ENCODE data around the gene CPAMD8.

CPAMD8 gene

GRCh38 chr19:16887353-16888265 is 139.0 kb downstream of the CPAMD8 start:
- Histone ChIP-seq H3K27ac (ENCODE audit: poor library complexity, severe bottlenecking) (no peak overlapping the region), H3K4me3 (ENCODE audit: severe bottlenecking) (no peak overlapping the region), H3K36me3 (ENCODE audit: low read depth) (no peaks in the 10 kb centered on the region), H3K9me3 (ENCODE audit: severe bottlenecking) (peaks cover under 1% of the 10 kb centered on the region), H3K4me1 (ENCODE audit: insufficient read depth, poor library complexity, severe bottlenecking) (peaks cover 13% of the 10 kb centered on the region), H3K27me3 (ENCODE audit: insufficient read depth, poor library complexity, severe bottlenecking) (no peaks in the 10 kb centered on the region)
- ATAC-seq (ENCODE audit: low read depth) (no peak), DNase-seq (ENCODE audit: low spot score) (no peak)
- TF ChIP-seq CTCF (IDR thresholded peaks at IDR 0.05; ENCODE audit: poor library complexity, severe bottlenecking): no peak

GRCh38 chr19:16886305-16886880 is 140.2 kb downstream of the CPAMD8 start:
- no peak for DNase-seq (ENCODE audit: low spot score)
- no peak for TF ChIP-seq CTCF (IDR thresholded peaks at IDR 0.05; ENCODE audit: poor library complexity, severe bottlenecking)
- ATAC-seq (ENCODE audit: low read depth): no peak
- no peaks in the 10 kb centered on the region for H3K36me3 ChIP-seq (ENCODE audit: low read depth)
- no peak overlapping the region for H3K4me3 ChIP-seq (ENCODE audit: severe bottlenecking)
- no peak overlapping the region for H3K27ac ChIP-seq (ENCODE audit: poor library complexity, severe bottlenecking)
- peaks cover 13% of the 10 kb centered on the region for H3K4me1 ChIP-seq (ENCODE audit: insufficient read depth, poor library complexity, severe bottlenecking)
- peaks cover 11% of the 10 kb centered on the region for H3K9me3 ChIP-seq (ENCODE audit: severe bottlenecking)
- H3K27me3 ChIP-seq (ENCODE audit: insufficient read depth, poor library complexity, severe bottlenecking): no peaks in the 10 kb centered on the region

GRCh38 chr19:16885166-16885565 is 141.4 kb downstream of the CPAMD8 start:
- no peak for ATAC-seq (ENCODE audit: low read depth)
- Histone ChIP-seq H3K9me3 (ENCODE audit: severe bottlenecking) (peaks cover 15% of the 10 kb centered on the region), H3K27ac (ENCODE audit: poor library complexity, severe bottlenecking) (no peak overlapping the region), H3K27me3 (ENCODE audit: insufficient read depth, poor library complexity, severe bottlenecking) (no peaks in the 10 kb centered on the region), H3K4me3 (ENCODE audit: severe bottlenecking) (no peak overlapping the region), H3K4me1 (ENCODE audit: insufficient read depth, poor library complexity, severe bottlenecking) (peaks cover 13% of the 10 kb centered on the region), H3K36me3 (ENCODE audit: low read depth) (peaks cover 2% of the 10 kb centered on the region)
- no peak for TF ChIP-seq CTCF (IDR thresholded peaks at IDR 0.05; ENCODE audit: poor library complexity, severe bottlenecking)
- no peak for DNase-seq (ENCODE audit: low spot score)

- H3K27ac ChIP-seq (ENCODE audit: poor library complexity, severe bottlenecking): peak overlapping the region; percentile 45
- DNase-seq (ENCODE audit: low spot score) (peak; percentile 55), ATAC-seq (ENCODE audit: low read depth) (peak; percentile 68)
- H3K9me3 ChIP-seq (ENCODE audit: severe bottlenecking): peaks cover 15% of the 10 kb centered on the region
- no peaks in the 10 kb centered on the region for H3K27me3 ChIP-seq (ENCODE audit: insufficient read depth, poor library complexity, severe bottlenecking)
- peaks cover 16% of the 10 kb centered on the region for H3K36me3 ChIP-seq (ENCODE audit: low read depth)
- H3K4me3 ChIP-seq (ENCODE audit: severe bottlenecking): no peak overlapping the region
- TF ChIP-seq CTCF (IDR thresholded peaks at IDR 0.05; ENCODE audit: poor library complexity, severe bottlenecking): no peak
- peaks cover 13% of the 10 kb centered on the region for H3K4me1 ChIP-seq (ENCODE audit: insufficient read depth, poor library complexity, severe bottlenecking)
These were observed 143.1 kb downstream of the CPAMD8 start for GRCh38 chr19:16883522-16883921.
